B cell (primary cell): Measurements from ENCODE around the gene AKR1C4. TPM values are rescaled to one million over a fixed set of nuclear protein-coding genes. Genes with fewer than 3 reads are reported as not detected.

ENCODE experiments used
- ATAC-seq: fragments of 200-7000 bp; cut with Tn5 transposase; one replicate; pipeline ENCODE4 v1.10.0; 2021; ENCODE audit warnings: low read depth, mild to moderate bottlenecking, moderate number of reproducible peaks, moderate library complexity
- CTCF ChIA-PET: fragments of 350-600 bp; sonication (Branson Sonifier 250); formaldehyde crosslinking; loops from one replicate; lab custom pipeline; 2021; ENCODE audit warnings: antibody characterized with exemption, inconsistent platforms; lab: Charles Lee
- POLR2A ChIA-PET: fragments of 350-600 bp; sonication (Branson Sonifier 250); formaldehyde crosslinking; loops from one replicate; lab custom pipeline; 2021; ENCODE audit warnings: antibody characterized with exemption; lab: Charles Lee
- DNase-seq: peaks from one replicate; pipeline ENCODE4 v3.0.0; 2013
- H2AFZ ChIP-seq: 2 replicates; pipeline ENCODE4 v1.6.1; 2012; ENCODE audit warnings: mild to moderate bottlenecking, low read depth, low read length; ENCODE audit not compliant: insufficient read depth, poor library complexity, severe bottlenecking
- H3K27ac ChIP-seq, 2 donors: 1 replicate in 1 of 2; 2 replicates in 1 of 2; pipeline ENCODE4 v1.5.1; 2012 to 2013; ENCODE audit warnings: low read length in 2 of 2, mild to moderate bottlenecking in 2 of 2, moderate library complexity in 1 of 2
- H3K27me3 ChIP-seq, 4 experiments: fragments of 200-600 bp in 1 of 4; sonication (generic) in 1 of 4; replicated peaks in 1 of 4; 1 replicate in 2 of 4; 2 replicates in 2 of 4; pipeline versions ENCODE4 v1.6.1 to v1.7.0; 2013 to 2016; ENCODE audit warnings: low read length in 3 of 4, mild to moderate bottlenecking in 2 of 4, mixed read lengths in 1 of 4, moderate library complexity in 1 of 4; ENCODE audit not compliant: insufficient read depth in 4 of 4, control insufficient read depth in 3 of 4; ENCODE audit errors: control extremely low read depth in 1 of 4
- H3K36me3 ChIP-seq, 2 experiments: replicated peaks in 1 of 2; 1 replicate in 1 of 2; 2 replicates in 1 of 2; pipeline versions ENCODE4 v1.6.1 to v1.7.1; 2013; ENCODE audit warnings: low read length in 1 of 2; ENCODE audit not compliant: insufficient read depth in 2 of 2, control insufficient read depth in 1 of 2; ENCODE audit errors: control extremely low read depth in 1 of 2, extremely low read depth in 1 of 2
- H3K4me1 ChIP-seq, 2 donors: fragments of 200-600 bp in 1 of 2; sonication (generic) in 1 of 2; 1 replicate in 1 of 2; 2 replicates in 1 of 2; pipeline versions ENCODE4 v1.5.1 to v1.6.1; 2013 to 2017; ENCODE audit warnings: low read length in 2 of 2; ENCODE audit not compliant: control insufficient read depth in 2 of 2, insufficient read depth in 2 of 2
- H3K4me2 ChIP-seq: replicated peaks from 2 replicates; pipeline ENCODE3; 2012; ENCODE audit warnings: mild to moderate bottlenecking, low read depth, low read length; ENCODE audit not compliant: poor library complexity, severe bottlenecking
- H3K4me3 ChIP-seq, 5 experiments: fragments of 200-600 bp in 1 of 5; sonication (generic) in 1 of 5; 1 replicate in 3 of 5; 2 replicates in 2 of 5; pipeline versions ENCODE4 v1.5.1 to v1.7.0; 2011 to 2016; ENCODE audit warnings: low read length in 4 of 5, mild to moderate bottlenecking in 4 of 5, low read depth in 2 of 5, control low read depth in 1 of 5, moderate library complexity in 1 of 5; ENCODE audit not compliant: insufficient read depth in 1 of 5; ENCODE audit errors: control extremely low read depth in 1 of 5, extremely low read depth in 1 of 5
- H3K79me2 ChIP-seq: fragments of 200-600 bp; sonication (generic); one replicate; pipeline ENCODE4 v1.6.0; 2016; ENCODE audit warnings: low read length; ENCODE audit not compliant: control insufficient read depth, insufficient read depth
- H3K9ac ChIP-seq: fragments of 200-600 bp; sonication (generic); 2 replicates; pipeline ENCODE4 v1.6.1; 2017; ENCODE audit warnings: mild to moderate bottlenecking, low read length, moderate library complexity
- H3K9me3 ChIP-seq, 3 donors: one replicate each; pipeline versions ENCODE4 v1.6.1 to v1.7.1; 2013; ENCODE audit warnings: low read length in 2 of 3; ENCODE audit not compliant: control insufficient read depth in 2 of 3, insufficient read depth in 1 of 3; ENCODE audit errors: control extremely low read depth in 1 of 3
- H4K20me1 ChIP-seq: 2 replicates; pipeline ENCODE4 v1.6.0; 2012; ENCODE audit warnings: mild to moderate bottlenecking, low read length; ENCODE audit not compliant: insufficient read depth, control insufficient read depth, poor library complexity, severe bottlenecking
- H3K27ac Mint-ChIP-seq: one replicate; pipeline ENCODE4 v1.8.0; 2021; ENCODE audit warnings: mixed read lengths
- H3K27me3 Mint-ChIP-seq: one replicate; pipeline ENCODE4 v1.8.0; 2021; ENCODE audit warnings: mixed read lengths
- H3K4me1 Mint-ChIP-seq: one replicate; pipeline ENCODE4 v1.8.0; 2021; ENCODE audit warnings: mixed read lengths
- H3K4me3 Mint-ChIP-seq: one replicate; pipeline ENCODE4 v1.8.0; 2021; ENCODE audit warnings: mixed read lengths
- H3K9me3 Mint-ChIP-seq: one replicate; pipeline ENCODE4 v1.8.0; 2022; ENCODE audit warnings: mixed read lengths; ENCODE audit not compliant: insufficient read depth
- EZH2 ChIP-seq: IDR thresholded peaks from 2 replicates; pipeline ENCODE4 v1.6.1; 2012; ENCODE audit warnings: borderline replicate concordance, low read depth, mild to moderate bottlenecking, moderate library complexity, low read length; ENCODE audit not compliant: insufficient read depth, poor library complexity, severe bottlenecking
- WGBS: methylation state at CpG from one replicate; pipeline ENCODE4 v1.1.5; 2013; ENCODE audit warnings: missing lambda C conversion rate; ENCODE audit not compliant: insufficient coverage; 5-methylcytosine and 5-hydroxymethylcytosine counted together
- intact Hi-C: fragments of 100-400 bp; cut with micrococcal nuclease; formaldehyde crosslinking; loops from one replicate; pipeline ENCODE4 v1.10.0; 2022
- polyA plus RNA-seq: library from polyadenylated mRNA; depleted of rRNA; stranded (reverse); fragments of >200 nt; gene quantifications from 2 replicates; pipeline ENCODE4 v1.2.3, GENCODE V29; 2012
- total RNA-seq, 2 donors: library from RNA; stranded (reverse); fragments of 120-200 nt in 1 of 2; gene quantifications; 1 replicate in 1 of 2; 2 replicates in 1 of 2; pipeline versions ENCODE4 v1.2.3 to v1.2.4, GENCODE V29; 2013 to 2022
- TF ChIP-seq, protein P1 (sequence below): fragments of 200-600 bp; IDR thresholded peaks from one replicate; pipeline ENCODE4 v1.8.0; 2022; ENCODE audit warnings: antibody characterized with exemption, mild to moderate bottlenecking

Gene AKR1C4
- total and polyA plus RNA-seq, 2 donors (not counting 1 experiment from before 2014, with no cell fraction given) = not detected

DNA sequence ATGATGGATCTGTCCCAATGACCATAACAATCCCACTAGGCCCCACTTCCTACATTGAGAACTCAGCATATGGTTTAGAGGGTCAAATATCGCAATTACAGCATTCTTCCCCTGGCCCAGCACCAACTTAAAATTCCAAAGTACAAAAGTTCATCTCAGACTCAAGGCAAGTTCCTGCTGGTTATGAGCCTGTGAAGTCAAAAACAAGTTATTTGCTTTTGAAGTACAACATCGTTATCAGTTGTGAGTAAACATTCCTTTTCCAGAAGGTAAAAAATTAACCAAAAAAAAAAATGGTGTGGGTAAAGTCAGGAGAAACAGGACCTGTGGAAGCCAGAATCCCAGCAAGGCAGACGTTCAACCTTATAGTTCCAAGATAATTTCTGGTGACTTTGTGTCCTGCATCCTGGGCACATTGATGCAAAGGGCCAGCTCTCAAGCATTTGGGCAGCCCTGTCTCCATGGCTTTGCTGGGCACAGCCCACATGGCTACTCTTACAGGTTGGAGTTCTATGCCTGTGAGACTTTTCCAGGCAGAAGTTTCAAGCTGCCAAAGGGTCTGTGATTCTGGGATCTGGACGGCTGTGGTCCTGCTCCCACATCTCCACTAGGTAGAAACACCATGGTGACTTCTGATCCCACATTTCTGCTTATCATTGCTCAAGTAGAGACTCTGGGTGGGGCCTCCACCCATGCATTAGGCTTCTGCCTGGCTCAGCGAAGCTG, 49.2 kb upstream of the AKR1C4 start:
- H3K4me2 ChIP-seq = no peak overlapping the region

DNA sequence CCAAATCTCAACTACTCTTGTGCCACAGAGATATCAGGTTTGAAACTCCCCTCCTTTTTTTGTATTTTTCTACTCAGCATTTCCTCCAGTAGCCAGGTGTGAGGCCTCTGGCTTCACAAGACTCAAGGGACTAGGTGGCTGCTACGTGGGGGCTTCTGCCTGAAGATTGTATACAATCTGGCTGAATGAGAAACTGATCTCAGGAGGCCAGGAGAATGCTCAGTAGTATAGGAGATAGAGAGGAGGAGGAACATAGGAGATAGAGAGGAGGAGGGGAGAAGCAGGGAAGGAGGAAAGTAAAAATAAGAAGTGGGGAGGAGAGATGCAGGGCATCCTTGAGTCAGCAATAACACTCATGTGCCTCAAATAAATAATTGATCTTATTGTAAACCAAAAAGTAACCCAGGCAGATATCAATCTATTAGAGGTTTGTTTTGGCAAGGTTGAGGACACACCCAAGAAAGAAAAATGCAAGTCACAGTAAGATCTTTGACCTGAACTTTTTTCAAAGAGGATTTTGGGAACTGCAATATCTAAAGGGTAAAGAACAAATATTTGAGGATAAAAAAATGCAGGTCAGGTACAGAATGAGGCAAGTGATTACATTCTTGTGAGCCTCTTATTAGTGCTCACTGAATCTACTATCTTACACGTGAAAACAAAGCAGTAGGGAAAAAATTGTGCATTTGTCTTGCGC, 48.5 kb upstream of the AKR1C4 start:
- Histone ChIP-seq H3K27me3 (no peaks in the 10 kb centered on the region), H3K79me2 (no peaks in the 10 kb centered on the region), H3K4me1 (no peaks in the 10 kb centered on the region), H3K36me3 (no peaks in the 10 kb centered on the region), H3K4me3 (no peak overlapping the region), H2AFZ (no peak overlapping the region), H3K27ac (no peak overlapping the region), H3K4me2 (no peak overlapping the region), H3K9ac (no peak overlapping the region), H3K9me3 (no peaks in the 10 kb centered on the region), H4K20me1 (no peaks in the 10 kb centered on the region)
- ChIA-PET POLR2A (no interaction called here), CTCF (no interaction called here)
- intact Hi-C loops = no loop called here
- no peaks in the 10 kb centered on the region for H3K4me1 Mint-ChIP-seq
- no peak for ATAC-seq
- no peak overlapping the region for H3K4me3 Mint-ChIP-seq
- 13% methylated on average over 1 of the region's 3 CpGs for WGBS
- DNase-seq = no peak
- H3K27me3 Mint-ChIP-seq = no peaks in the 10 kb centered on the region
- no peak for TF ChIP-seq EZH2
- TF ChIP-seq, protein P1, sequence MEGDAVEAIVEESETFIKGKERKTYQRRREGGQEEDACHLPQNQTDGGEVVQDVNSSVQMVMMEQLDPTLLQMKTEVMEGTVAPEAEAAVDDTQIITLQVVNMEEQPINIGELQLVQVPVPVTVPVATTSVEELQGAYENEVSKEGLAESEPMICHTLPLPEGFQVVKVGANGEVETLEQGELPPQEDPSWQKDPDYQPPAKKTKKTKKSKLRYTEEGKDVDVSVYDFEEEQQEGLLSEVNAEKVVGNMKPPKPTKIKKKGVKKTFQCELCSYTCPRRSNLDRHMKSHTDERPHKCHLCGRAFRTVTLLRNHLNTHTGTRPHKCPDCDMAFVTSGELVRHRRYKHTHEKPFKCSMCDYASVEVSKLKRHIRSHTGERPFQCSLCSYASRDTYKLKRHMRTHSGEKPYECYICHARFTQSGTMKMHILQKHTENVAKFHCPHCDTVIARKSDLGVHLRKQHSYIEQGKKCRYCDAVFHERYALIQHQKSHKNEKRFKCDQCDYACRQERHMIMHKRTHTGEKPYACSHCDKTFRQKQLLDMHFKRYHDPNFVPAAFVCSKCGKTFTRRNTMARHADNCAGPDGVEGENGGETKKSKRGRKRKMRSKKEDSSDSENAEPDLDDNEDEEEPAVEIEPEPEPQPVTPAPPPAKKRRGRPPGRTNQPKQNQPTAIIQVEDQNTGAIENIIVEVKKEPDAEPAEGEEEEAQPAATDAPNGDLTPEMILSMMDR = no peak
- H3K27ac Mint-ChIP-seq = no peak overlapping the region
- H3K9me3 Mint-ChIP-seq = peaks cover 6% of the 10 kb centered on the region

More for the DNA sequence above, 49.2 kb upstream of the AKR1C4 start:
- no peak overlapping the region for H2AFZ ChIP-seq
- no peak for ATAC-seq
- no peak overlapping the region for H3K27ac Mint-ChIP-seq
- H3K27me3 Mint-ChIP-seq = no peaks in the 10 kb centered on the region
- intact Hi-C loops = no loop called here
- no peak overlapping the region for H3K9ac ChIP-seq
- TF ChIP-seq EZH2 = no peak
- TF ChIP-seq, protein P1 = no peak
- no peaks in the 10 kb centered on the region for H3K9me3 ChIP-seq
- DNase-seq = no peak
- no peaks in the 10 kb centered on the region for H3K4me1 ChIP-seq
- H3K4me1 Mint-ChIP-seq = no peaks in the 10 kb centered on the region
- peaks cover 6% of the 10 kb centered on the region for H3K9me3 Mint-ChIP-seq
- 82% methylated on average over 3 of the region's 5 CpGs for WGBS
- no peak overlapping the region for H3K4me3 ChIP-seq
- H4K20me1 ChIP-seq = no peaks in the 10 kb centered on the region
- H3K79me2 ChIP-seq = no peaks in the 10 kb centered on the region
- H3K36me3 ChIP-seq = no peaks in the 10 kb centered on the region
- ChIA-PET POLR2A (no interaction called here), CTCF (no interaction called here)
- H3K27me3 ChIP-seq = no peaks in the 10 kb centered on the region
- H3K27ac ChIP-seq = no peak overlapping the region
- no peak overlapping the region for H3K4me3 Mint-ChIP-seq
